ENCODE results near the gene SLC4A1. TPM values are rescaled to one million over a fixed set of nuclear protein-coding genes. Genes with fewer than 3 reads are reported as not detected.

SLC4A1 gene
- total and polyA plus RNA-seq, 2 experiments from 2014 or later = not detected

DNA sequence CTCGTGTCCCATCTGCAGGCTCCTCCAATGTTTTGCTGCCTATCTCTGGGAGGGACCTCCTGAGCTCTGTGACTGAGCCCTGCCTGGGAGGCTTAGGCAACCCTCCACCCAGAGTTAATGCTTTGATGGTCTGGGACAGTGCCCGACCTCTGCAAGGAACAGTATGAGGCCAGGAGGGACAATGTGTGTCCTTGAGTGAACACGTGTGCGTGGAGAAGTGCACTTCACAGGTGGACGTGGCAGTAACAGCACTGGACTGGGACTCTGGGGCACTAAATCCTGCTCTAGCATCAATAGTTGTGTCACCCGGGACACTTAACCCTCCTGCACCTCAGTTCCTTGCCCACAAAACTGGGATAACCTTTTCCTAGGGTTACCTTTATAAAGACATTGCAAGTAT lies 53.0 kb downstream of the SLC4A1 start:
- peaks cover 15% of the 10 kb centered on the region for H3K36me3 ChIP-seq (ENCODE audit: insufficient read depth)
- H4K20me1 ChIP-seq (replicated peaks; ENCODE audit: insufficient read depth) = peaks cover 2% of the 10 kb centered on the region
- no peak overlapping the region for H3K4me3 Mint-ChIP-seq
- H2AFZ ChIP-seq = no peak overlapping the region
- ATAC-seq (no peak), DNase-seq (ENCODE audit: low spot score) (no peak)
- no peaks in the 10 kb centered on the region for H3K9me3 Mint-ChIP-seq
- peaks cover 18% of the 10 kb centered on the region for H3K79me2 ChIP-seq (replicated peaks; ENCODE audit: insufficient read depth)
- H3K36me3 Mint-ChIP-seq (ENCODE audit: low read depth) = peaks cover 69% of the 10 kb centered on the region
- H3K4me1 Mint-ChIP-seq = peaks cover 23% of the 10 kb centered on the region
- H3K27ac Mint-ChIP-seq = no peak overlapping the region
- TF ChIP-seq, protein P1, sequence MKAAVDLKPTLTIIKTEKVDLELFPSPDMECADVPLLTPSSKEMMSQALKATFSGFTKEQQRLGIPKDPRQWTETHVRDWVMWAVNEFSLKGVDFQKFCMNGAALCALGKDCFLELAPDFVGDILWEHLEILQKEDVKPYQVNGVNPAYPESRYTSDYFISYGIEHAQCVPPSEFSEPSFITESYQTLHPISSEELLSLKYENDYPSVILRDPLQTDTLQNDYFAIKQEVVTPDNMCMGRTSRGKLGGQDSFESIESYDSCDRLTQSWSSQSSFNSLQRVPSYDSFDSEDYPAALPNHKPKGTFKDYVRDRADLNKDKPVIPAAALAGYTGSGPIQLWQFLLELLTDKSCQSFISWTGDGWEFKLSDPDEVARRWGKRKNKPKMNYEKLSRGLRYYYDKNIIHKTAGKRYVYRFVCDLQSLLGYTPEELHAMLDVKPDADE (IDR thresholded peaks at IDR 0.05) = no peak
- TF ChIP-seq POLR2AphosphoS5 (IDR thresholded peaks at IDR 0.05; ENCODE audit: low read depth) = no peak
- TF ChIP-seq EZH2 (IDR thresholded peaks at IDR 0.05; ENCODE audit: low read depth, unreplicated experiment) = no peak
- TF ChIP-seq, protein P2, sequence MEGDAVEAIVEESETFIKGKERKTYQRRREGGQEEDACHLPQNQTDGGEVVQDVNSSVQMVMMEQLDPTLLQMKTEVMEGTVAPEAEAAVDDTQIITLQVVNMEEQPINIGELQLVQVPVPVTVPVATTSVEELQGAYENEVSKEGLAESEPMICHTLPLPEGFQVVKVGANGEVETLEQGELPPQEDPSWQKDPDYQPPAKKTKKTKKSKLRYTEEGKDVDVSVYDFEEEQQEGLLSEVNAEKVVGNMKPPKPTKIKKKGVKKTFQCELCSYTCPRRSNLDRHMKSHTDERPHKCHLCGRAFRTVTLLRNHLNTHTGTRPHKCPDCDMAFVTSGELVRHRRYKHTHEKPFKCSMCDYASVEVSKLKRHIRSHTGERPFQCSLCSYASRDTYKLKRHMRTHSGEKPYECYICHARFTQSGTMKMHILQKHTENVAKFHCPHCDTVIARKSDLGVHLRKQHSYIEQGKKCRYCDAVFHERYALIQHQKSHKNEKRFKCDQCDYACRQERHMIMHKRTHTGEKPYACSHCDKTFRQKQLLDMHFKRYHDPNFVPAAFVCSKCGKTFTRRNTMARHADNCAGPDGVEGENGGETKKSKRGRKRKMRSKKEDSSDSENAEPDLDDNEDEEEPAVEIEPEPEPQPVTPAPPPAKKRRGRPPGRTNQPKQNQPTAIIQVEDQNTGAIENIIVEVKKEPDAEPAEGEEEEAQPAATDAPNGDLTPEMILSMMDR (conservative IDR thresholded peaks at IDR 0.05; ENCODE audit: low read depth in 2 of 2) = no peak
- no peak for TF ChIP-seq JUNB (IDR thresholded peaks at IDR 0.05; ENCODE audit: unreplicated experiment)
- TF ChIP-seq, protein P3, sequence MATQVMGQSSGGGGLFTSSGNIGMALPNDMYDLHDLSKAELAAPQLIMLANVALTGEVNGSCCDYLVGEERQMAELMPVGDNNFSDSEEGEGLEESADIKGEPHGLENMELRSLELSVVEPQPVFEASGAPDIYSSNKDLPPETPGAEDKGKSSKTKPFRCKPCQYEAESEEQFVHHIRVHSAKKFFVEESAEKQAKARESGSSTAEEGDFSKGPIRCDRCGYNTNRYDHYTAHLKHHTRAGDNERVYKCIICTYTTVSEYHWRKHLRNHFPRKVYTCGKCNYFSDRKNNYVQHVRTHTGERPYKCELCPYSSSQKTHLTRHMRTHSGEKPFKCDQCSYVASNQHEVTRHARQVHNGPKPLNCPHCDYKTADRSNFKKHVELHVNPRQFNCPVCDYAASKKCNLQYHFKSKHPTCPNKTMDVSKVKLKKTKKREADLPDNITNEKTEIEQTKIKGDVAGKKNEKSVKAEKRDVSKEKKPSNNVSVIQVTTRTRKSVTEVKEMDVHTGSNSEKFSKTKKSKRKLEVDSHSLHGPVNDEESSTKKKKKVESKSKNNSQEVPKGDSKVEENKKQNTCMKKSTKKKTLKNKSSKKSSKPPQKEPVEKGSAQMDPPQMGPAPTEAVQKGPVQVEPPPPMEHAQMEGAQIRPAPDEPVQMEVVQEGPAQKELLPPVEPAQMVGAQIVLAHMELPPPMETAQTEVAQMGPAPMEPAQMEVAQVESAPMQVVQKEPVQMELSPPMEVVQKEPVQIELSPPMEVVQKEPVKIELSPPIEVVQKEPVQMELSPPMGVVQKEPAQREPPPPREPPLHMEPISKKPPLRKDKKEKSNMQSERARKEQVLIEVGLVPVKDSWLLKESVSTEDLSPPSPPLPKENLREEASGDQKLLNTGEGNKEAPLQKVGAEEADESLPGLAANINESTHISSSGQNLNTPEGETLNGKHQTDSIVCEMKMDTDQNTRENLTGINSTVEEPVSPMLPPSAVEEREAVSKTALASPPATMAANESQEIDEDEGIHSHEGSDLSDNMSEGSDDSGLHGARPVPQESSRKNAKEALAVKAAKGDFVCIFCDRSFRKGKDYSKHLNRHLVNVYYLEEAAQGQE (IDR thresholded peaks at IDR 0.05; ENCODE audit: unreplicated experiment) = no peak
- no peak for TF ChIP-seq ZNF331 (CRISPR knock-in tag; IDR thresholded peaks at IDR 0.05; ENCODE audit: low read depth)
- no peak for TF ChIP-seq STAT1 (IDR thresholded peaks at IDR 0.05; ENCODE audit: unreplicated experiment)
- TF ChIP-seq NANOG (IDR thresholded peaks at IDR 0.05; ENCODE audit: borderline replicate concordance) = no peak
- TF ChIP-seq CREB1 (CRISPR knock-in tag; IDR thresholded peaks at IDR 0.05; ENCODE audit: low read depth) = no peak
- no peak for TF ChIP-seq ZNF114 (CRISPR knock-in tag; IDR thresholded peaks at IDR 0.05)
- no peak for TF ChIP-seq EZH2phosphoT487 (IDR thresholded peaks at IDR 0.05; ENCODE audit: unreplicated experiment)
- TF ChIP-seq, protein P4, sequence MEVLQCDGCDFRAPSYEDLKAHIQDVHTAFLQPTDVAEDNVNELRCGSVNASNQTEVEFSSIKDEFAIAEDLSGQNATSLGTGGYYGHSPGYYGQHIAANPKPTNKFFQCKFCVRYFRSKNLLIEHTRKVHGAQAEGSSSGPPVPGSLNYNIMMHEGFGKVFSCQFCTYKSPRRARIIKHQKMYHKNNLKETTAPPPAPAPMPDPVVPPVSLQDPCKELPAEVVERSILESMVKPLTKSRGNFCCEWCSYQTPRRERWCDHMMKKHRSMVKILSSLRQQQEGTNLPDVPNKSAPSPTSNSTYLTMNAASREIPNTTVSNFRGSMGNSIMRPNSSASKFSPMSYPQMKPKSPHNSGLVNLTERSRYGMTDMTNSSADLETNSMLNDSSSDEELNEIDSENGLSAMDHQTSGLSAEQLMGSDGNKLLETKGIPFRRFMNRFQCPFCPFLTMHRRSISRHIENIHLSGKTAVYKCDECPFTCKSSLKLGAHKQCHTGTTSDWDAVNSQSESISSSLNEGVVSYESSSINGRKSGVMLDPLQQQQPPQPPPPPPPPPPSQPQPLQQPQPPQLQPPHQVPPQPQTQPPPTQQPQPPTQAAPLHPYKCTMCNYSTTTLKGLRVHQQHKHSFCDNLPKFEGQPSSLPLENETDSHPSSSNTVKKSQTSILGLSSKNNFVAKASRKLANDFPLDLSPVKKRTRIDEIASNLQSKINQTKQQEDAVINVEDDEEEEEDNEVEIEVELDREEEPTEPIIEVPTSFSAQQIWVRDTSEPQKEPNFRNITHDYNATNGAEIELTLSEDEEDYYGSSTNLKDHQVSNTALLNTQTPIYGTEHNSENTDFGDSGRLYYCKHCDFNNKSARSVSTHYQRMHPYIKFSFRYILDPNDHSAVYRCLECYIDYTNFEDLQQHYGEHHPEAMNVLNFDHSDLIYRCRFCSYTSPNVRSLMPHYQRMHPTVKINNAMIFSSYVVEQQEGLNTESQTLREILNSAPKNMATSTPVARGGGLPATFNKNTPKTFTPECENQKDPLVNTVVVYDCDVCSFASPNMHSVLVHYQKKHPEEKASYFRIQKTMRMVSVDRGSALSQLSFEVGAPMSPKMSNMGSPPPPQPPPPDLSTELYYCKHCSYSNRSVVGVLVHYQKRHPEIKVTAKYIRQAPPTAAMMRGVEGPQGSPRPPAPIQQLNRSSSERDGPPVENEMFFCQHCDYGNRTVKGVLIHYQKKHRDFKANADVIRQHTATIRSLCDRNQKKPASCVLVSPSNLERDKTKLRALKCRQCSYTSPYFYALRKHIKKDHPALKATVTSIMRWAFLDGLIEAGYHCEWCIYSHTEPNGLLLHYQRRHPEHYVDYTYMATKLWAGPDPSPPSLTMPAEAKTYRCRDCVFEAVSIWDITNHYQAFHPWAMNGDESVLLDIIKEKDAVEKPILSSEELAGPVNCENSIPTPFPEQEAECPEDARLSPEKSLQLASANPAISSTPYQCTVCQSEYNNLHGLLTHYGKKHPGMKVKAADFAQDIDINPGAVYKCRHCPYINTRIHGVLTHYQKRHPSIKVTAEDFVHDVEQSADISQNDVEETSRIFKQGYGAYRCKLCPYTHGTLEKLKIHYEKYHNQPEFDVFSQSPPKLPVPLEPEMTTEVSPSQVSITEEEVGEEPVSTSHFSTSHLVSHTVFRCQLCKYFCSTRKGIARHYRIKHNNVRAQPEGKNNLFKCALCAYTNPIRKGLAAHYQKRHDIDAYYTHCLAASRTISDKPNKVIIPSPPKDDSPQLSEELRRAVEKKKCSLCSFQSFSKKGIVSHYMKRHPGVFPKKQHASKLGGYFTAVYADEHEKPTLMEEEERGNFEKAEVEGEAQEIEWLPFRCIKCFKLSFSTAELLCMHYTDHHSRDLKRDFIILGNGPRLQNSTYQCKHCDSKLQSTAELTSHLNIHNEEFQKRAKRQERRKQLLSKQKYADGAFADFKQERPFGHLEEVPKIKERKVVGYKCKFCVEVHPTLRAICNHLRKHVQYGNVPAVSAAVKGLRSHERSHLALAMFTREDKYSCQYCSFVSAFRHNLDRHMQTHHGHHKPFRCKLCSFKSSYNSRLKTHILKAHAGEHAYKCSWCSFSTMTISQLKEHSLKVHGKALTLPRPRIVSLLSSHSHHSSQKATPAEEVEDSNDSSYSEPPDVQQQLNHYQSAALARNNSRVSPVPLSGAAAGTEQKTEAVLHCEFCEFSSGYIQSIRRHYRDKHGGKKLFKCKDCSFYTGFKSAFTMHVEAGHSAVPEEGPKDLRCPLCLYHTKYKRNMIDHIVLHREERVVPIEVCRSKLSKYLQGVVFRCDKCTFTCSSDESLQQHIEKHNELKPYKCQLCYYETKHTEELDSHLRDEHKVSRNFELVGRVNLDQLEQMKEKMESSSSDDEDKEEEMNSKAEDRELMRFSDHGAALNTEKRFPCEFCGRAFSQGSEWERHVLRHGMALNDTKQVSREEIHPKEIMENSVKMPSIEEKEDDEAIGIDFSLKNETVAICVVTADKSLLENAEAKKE (CRISPR knock-in tag; IDR thresholded peaks at IDR 0.05) = no peak
- H3F3A ChIP-seq (replicated peaks; ENCODE audit: low read depth) = peaks cover 24% of the 10 kb centered on the region; the same call in 1 of the 2 replicates
- H3K9me2 ChIP-seq (ENCODE audit: insufficient read depth) = no peaks in the 10 kb centered on the region
- H3K27ac ChIP-seq (ENCODE audit: low read depth) = no peak overlapping the region
- H3K27me3 Mint-ChIP-seq (ENCODE audit: insufficient read depth, low read depth, poor library complexity) = peaks cover 23% of the 10 kb centered on the region
- H3K27me3 ChIP-seq (ENCODE audit: insufficient read depth) = no peaks in the 10 kb centered on the region
- H3K4me3 ChIP-seq = no peak overlapping the region
- peaks cover 9% of the 10 kb centered on the region; the same call in 1 of the 2 replicates for H3K4me1 ChIP-seq (ENCODE audit: insufficient read depth)
- H3K4me2 ChIP-seq = no peak overlapping the region

All from GM23338 (cell line).